ENCODE measurements around the gene NBDY. TPM values are rescaled to one million over a fixed set of nuclear protein-coding genes. Genes with fewer than 3 reads are reported as not detected.

Gene NBDY
- total RNA-seq, 2 experiments from 2014 or later: 47.0 to 48.5 TPM

Other genes starting within 250 kb of the NBDY start
- 10 to 100 TPM; 47.9 to 48.0 TPM for gene UBQLN2, start 165.6 kb upstream of the NBDY start, total RNA-seq

Measured in activated naive CD8-positive, alpha-beta T cell treated with anti-CD3 and anti-CD28 coated beads, Interleukin-2, amount 10 ng/mL, durations not matched to agents 7 days and 5 days (primary cell).